Activated naive CD4-positive, alpha-beta T cell treated with anti-CD3 and anti-CD28 coated beads for 36 hours (primary cell): ENCODE measurements around the gene ACTL6A. TPM values are rescaled to one million over a fixed set of nuclear protein-coding genes. Genes with fewer than 3 reads are reported as not detected.
"Not testable (repeated sequence)": the region's sequence is repeated elsewhere in the genome, so short reads cannot be mapped to it uniquely, and the experiment has no call there.

Experiments used
- CTCF ChIA-PET: fragments of 350-600 bp; sonication (Branson Sonifier 250); formaldehyde crosslinking; loops from one replicate; lab custom pipeline; 2021; ENCODE audit warnings: antibody characterized with exemption; lab: Charles Lee
- DNase-seq: peaks from one replicate; pipeline ENCODE4 v3.0.0-alpha.2; 2020
- H3K27ac Mint-ChIP-seq: one replicate; pipeline ENCODE4 v1.8.0; 2021; ENCODE audit warnings: mild to moderate bottlenecking, mixed read lengths
- H3K27me3 Mint-ChIP-seq: one replicate; pipeline ENCODE4 v1.8.0; 2021; ENCODE audit warnings: low read depth, mixed read lengths
- H3K36me3 Mint-ChIP-seq: one replicate; pipeline ENCODE4 v1.8.0; 2021; ENCODE audit warnings: low read depth, mixed read lengths
- H3K4me1 Mint-ChIP-seq: one replicate; pipeline ENCODE4 v1.8.0; 2021; ENCODE audit warnings: low read depth, mixed read lengths
- H3K4me3 Mint-ChIP-seq: one replicate; pipeline ENCODE4 v1.8.0; 2021; ENCODE audit warnings: mild to moderate bottlenecking, moderate library complexity, mixed read lengths
- H3K9me3 Mint-ChIP-seq: one replicate; pipeline ENCODE4 v1.8.0; 2021; ENCODE audit warnings: mixed read lengths
- intact Hi-C: fragments of 100-400 bp; cut with micrococcal nuclease; formaldehyde crosslinking; loops from one replicate; pipeline ENCODE4 v1.15.1; 2023
- total RNA-seq, 2 experiments: library from RNA; stranded (reverse); gene quantifications; one replicate each; pipeline ENCODE4 v1.2.3, GENCODE V29; 2021

The ACTL6A gene
- total RNA-seq, result 10 to 100 TPM; 89.2 to 90.0 TPM

GRCh38 chr3:179562591-179563270, at the start of gene ACTL6A:
Gene ACTL6A (plus strand): TSS chr3:179562926. CDS start chr3:179563093, 167 bp downstream.
- Mint-ChIP-seq H3K9me3 (no peaks in the 10 kb centered on the region), H3K27ac (peak within 1 kb of the TSS; percentile 96), H3K4me3 (peak within 1 kb of the TSS; percentile 97), H3K4me1 (peaks cover 28% of the 10 kb centered on the region), H3K27me3 (peaks cover 2% of the 10 kb centered on the region), H3K36me3 (peaks cover 6% of the 10 kb centered on the region)
- CTCF ChIA-PET, result interaction anchor here (0.6 to 1.4 kb wide), 4 partner anchors 9 to 241 kb away, joined by 3 to 6 read pairs (median 4); no protein-coding TSS in a partner anchor
- peak; percentile 99 for DNase-seq
- intact Hi-C loops, result loop anchor here (1.0 to 2.0 kb wide), 10 partner anchors 42 to 1350 kb away; partner anchors contain the start of genes FXR1, MFN1, MRPL47 and NDUFB5

GRCh38 chr3:179513862-179514261, 48.9 kb upstream of the ACTL6A start:
- H3K9me3 Mint-ChIP-seq, result peaks cover 6% of the 10 kb centered on the region
- no peaks in the 10 kb centered on the region for H3K36me3 Mint-ChIP-seq
- no peak for DNase-seq
- intact Hi-C loops, result no loop called here
- H3K27me3 Mint-ChIP-seq, result peaks cover 8% of the 10 kb centered on the region
- H3K27ac Mint-ChIP-seq, result no peak overlapping the region
- H3K4me1 Mint-ChIP-seq, result no peaks in the 10 kb centered on the region
- no peak overlapping the region for H3K4me3 Mint-ChIP-seq
- CTCF ChIA-PET, result no interaction called here

- CTCF ChIA-PET, H3K36me3 Mint-ChIP-seq, DNase-seq, H3K4me1 Mint-ChIP-seq, H3K27me3 Mint-ChIP-seq, H3K9me3 Mint-ChIP-seq, H3K27ac Mint-ChIP-seq, intact Hi-C loops, H3K4me3 Mint-ChIP-seq: not testable (repeated sequence)
Observed at GRCh38 chr3:179516461-179517251, 46.1 kb upstream of the ACTL6A start.

GRCh38 chr3:179526482-179526881, 36.2 kb upstream of the ACTL6A start:
- CTCF ChIA-PET, result no interaction called here
- no peak overlapping the region for H3K4me3 Mint-ChIP-seq
- H3K27ac Mint-ChIP-seq, result no peak overlapping the region
- H3K27me3 Mint-ChIP-seq, result peaks cover 4% of the 10 kb centered on the region
- intact Hi-C loops, result no loop called here
- no peaks in the 10 kb centered on the region for H3K36me3 Mint-ChIP-seq
- peaks cover 2% of the 10 kb centered on the region for H3K4me1 Mint-ChIP-seq
- no peaks in the 10 kb centered on the region for H3K9me3 Mint-ChIP-seq
- no peak for DNase-seq

- Mint-ChIP-seq H3K4me3 (no peak overlapping the region), H3K4me1 (peaks cover 2% of the 10 kb centered on the region), H3K27me3 (peaks cover 4% of the 10 kb centered on the region), H3K27ac (no peak overlapping the region), H3K36me3 (no peaks in the 10 kb centered on the region), H3K9me3 (no peaks in the 10 kb centered on the region)
- CTCF ChIA-PET, result no interaction called here
- DNase-seq, result no peak
- intact Hi-C loops, result no loop called here
Observed at GRCh38 chr3:179526989-179527391, 35.7 kb upstream of the ACTL6A start.

- Mint-ChIP-seq H3K27ac (no peak overlapping the region), H3K27me3 (peaks cover 4% of the 10 kb centered on the region), H3K36me3 (no peaks in the 10 kb centered on the region), H3K4me1 (peaks cover 2% of the 10 kb centered on the region), H3K9me3 (no peaks in the 10 kb centered on the region), H3K4me3 (no peak overlapping the region)
- intact Hi-C loops, result no loop called here
- CTCF ChIA-PET, result no interaction called here
- DNase-seq, result no peak
Observed at GRCh38 chr3:179528772-179529171, 34.0 kb upstream of the ACTL6A start.

- CTCF ChIA-PET, result no interaction called here
- H3K4me1 Mint-ChIP-seq, result peaks cover under 1% of the 10 kb centered on the region
- peaks cover 3% of the 10 kb centered on the region for H3K27me3 Mint-ChIP-seq
- H3K4me3 Mint-ChIP-seq, result no peak overlapping the region
- intact Hi-C loops, result no loop called here
- no peaks in the 10 kb centered on the region for H3K9me3 Mint-ChIP-seq
- DNase-seq, result no peak
- H3K27ac Mint-ChIP-seq, result no peak overlapping the region
- H3K36me3 Mint-ChIP-seq, result no peaks in the 10 kb centered on the region
Observed at GRCh38 chr3:179531576-179531975, 31.1 kb upstream of the ACTL6A start.

GRCh38 chr3:179533274-179533673, 29.5 kb upstream of the ACTL6A start:
- CTCF ChIA-PET, result no interaction called here

GRCh38 chr3:179536256-179536655, 26.5 kb upstream of the ACTL6A start:
- H3K27me3 Mint-ChIP-seq, result peaks cover 3% of the 10 kb centered on the region
- CTCF ChIA-PET, result no interaction called here
- no peaks in the 10 kb centered on the region for H3K4me1 Mint-ChIP-seq
- no peaks in the 10 kb centered on the region for H3K9me3 Mint-ChIP-seq
- intact Hi-C loops, result no loop called here
- no peaks in the 10 kb centered on the region for H3K36me3 Mint-ChIP-seq
- H3K4me3 Mint-ChIP-seq, result no peak overlapping the region
- no peak for DNase-seq
- H3K27ac Mint-ChIP-seq, result no peak overlapping the region

More at GRCh38 chr3:179533274-179533673, 29.5 kb upstream of the ACTL6A start:
- no peaks in the 10 kb centered on the region for H3K9me3 Mint-ChIP-seq
- H3K27me3 Mint-ChIP-seq, result peaks cover 3% of the 10 kb centered on the region
- H3K36me3 Mint-ChIP-seq, result no peaks in the 10 kb centered on the region
- no peak for DNase-seq
- no peaks in the 10 kb centered on the region for H3K4me1 Mint-ChIP-seq
- H3K27ac Mint-ChIP-seq, result no peak overlapping the region
- intact Hi-C loops, result no loop called here
- no peak overlapping the region for H3K4me3 Mint-ChIP-seq

GRCh38 chr3:179541094-179541493, 21.6 kb upstream of the ACTL6A start:
- Mint-ChIP-seq H3K36me3 (no peaks in the 10 kb centered on the region), H3K9me3 (no peaks in the 10 kb centered on the region), H3K27me3 (no peaks in the 10 kb centered on the region), H3K4me1 (no peaks in the 10 kb centered on the region), H3K27ac (no peak overlapping the region), H3K4me3 (no peak overlapping the region)
- no peak for DNase-seq
- CTCF ChIA-PET, result no interaction called here
- intact Hi-C loops, result no loop called here

- no peak for DNase-seq
- no peak overlapping the region for H3K27ac Mint-ChIP-seq
- intact Hi-C loops, result no loop called here
- H3K36me3 Mint-ChIP-seq, result no peaks in the 10 kb centered on the region
- H3K4me1 Mint-ChIP-seq, result no peaks in the 10 kb centered on the region
- H3K9me3 Mint-ChIP-seq, result no peaks in the 10 kb centered on the region
- H3K27me3 Mint-ChIP-seq, result no peaks in the 10 kb centered on the region
- CTCF ChIA-PET, result no interaction called here
- H3K4me3 Mint-ChIP-seq, result no peak overlapping the region
Observed at GRCh38 chr3:179541596-179541995, 21.1 kb upstream of the ACTL6A start.

- no peaks in the 10 kb centered on the region for H3K27me3 Mint-ChIP-seq
- H3K4me1 Mint-ChIP-seq, result no peaks in the 10 kb centered on the region
- no peaks in the 10 kb centered on the region for H3K9me3 Mint-ChIP-seq
- intact Hi-C loops, result no loop called here
- H3K36me3 Mint-ChIP-seq, result no peaks in the 10 kb centered on the region
- no peak overlapping the region for H3K27ac Mint-ChIP-seq
- CTCF ChIA-PET, result no interaction called here
- DNase-seq, result no peak
- H3K4me3 Mint-ChIP-seq, result no peak overlapping the region
Observed at GRCh38 chr3:179542375-179542774, 20.4 kb upstream of the ACTL6A start.
